CD4-positive, alpha-beta T cell treated with Interleukin-6 for 4 hours (primary cell): ENCODE results near the gene MDFIC.

Experiments used
- DNase-seq: peaks from one replicate; pipeline ENCODE4 v3.0.0-alpha.2; 2020; ENCODE audit warnings: mixed read lengths

The MDFIC gene

GRCh38 chr7:115043605-115044004 is 121.7 kb downstream of the MDFIC start:
- DNase-seq: no peak

GRCh38 chr7:115044224-115044623 is 122.3 kb downstream of the MDFIC start:
- no peak for DNase-seq

- no peak for DNase-seq
These were observed 126.2 kb downstream of the MDFIC start for GRCh38 chr7:115047958-115048720.

GRCh38 chr7:115052706-115053105 is 130.8 kb downstream of the MDFIC start:
- DNase-seq: no peak

- no peak for DNase-seq
These were observed 132.7 kb downstream of the MDFIC start for GRCh38 chr7:115054478-115055065.

- peak; percentile 1 for DNase-seq
These were observed 134.1 kb downstream of the MDFIC start for GRCh38 chr7:115056019-115056418.

- DNase-seq: no peak
These were observed 136.8 kb downstream of the MDFIC start for GRCh38 chr7:115058726-115059125.

- no peak for DNase-seq
These were observed 137.4 kb downstream of the MDFIC start for GRCh38 chr7:115059321-115059720.

- no peak for DNase-seq
These were observed 138.4 kb downstream of the MDFIC start for GRCh38 chr7:115060095-115060870.

- DNase-seq: no peak
These were observed 144.2 kb downstream of the MDFIC start for GRCh38 chr7:115066050-115066449.

- DNase-seq: no peak
These were observed 144.7 kb downstream of the MDFIC start for GRCh38 chr7:115066634-115067033.

GRCh38 chr7:115068220-115068619 is 146.3 kb downstream of the MDFIC start:
- DNase-seq: no peak
